Type B pancreatic cell (in vitro differentiated cells): ENCODE measurements around the gene NAA40. TPM values are rescaled to one million over a fixed set of nuclear protein-coding genes. Genes with fewer than 3 reads are reported as not detected.

ENCODE experiments used
- DNase-seq: peaks from one replicate; pipeline ENCODE4 v3.0.0; 2021; ENCODE audit warnings: mixed read lengths; ENCODE audit not compliant: unreplicated experiment; ENCODE audit errors: extremely low spot score
- H3K27ac Mint-ChIP-seq: 2 replicates; pipeline ENCODE4 v1.8.0; 2021; ENCODE audit warnings: mild to moderate bottlenecking, mixed read lengths
- H3K27me3 Mint-ChIP-seq: 2 replicates; pipeline ENCODE4 v1.8.0; 2021; ENCODE audit warnings: mixed read lengths
- H3K36me3 Mint-ChIP-seq: 2 replicates; pipeline ENCODE4 v1.8.0; 2021; ENCODE audit warnings: mixed read lengths
- H3K4me1 Mint-ChIP-seq: one replicate; pipeline ENCODE4 v1.8.0; 2021; ENCODE audit warnings: mixed read lengths; ENCODE audit not compliant: unreplicated experiment
- H3K4me3 Mint-ChIP-seq: 2 replicates; pipeline ENCODE4 v1.8.0; 2021; ENCODE audit warnings: mild to moderate bottlenecking, mixed read lengths
- H3K9me3 Mint-ChIP-seq: 2 replicates; pipeline ENCODE4 v1.8.0; 2021; ENCODE audit warnings: mixed read lengths
- total RNA-seq: library from RNA; stranded (reverse); gene quantifications from 2 replicates; pipeline ENCODE4 v1.2.1, GENCODE V29; 2021; ENCODE audit warnings: low replicate concordance
- TF ChIP-seq, protein P1 (sequence below): fragments of 200-600 bp; sonication (generic); conservative IDR thresholded peaks from 2 replicates; pipeline ENCODE4 v1.5.0; 2021; ENCODE audit warnings: antibody characterized with exemption, mild to moderate bottlenecking

Gene NAA40
- total RNA-seq, 1 donor from 2014 or later = 51.2 TPM

DNA sequence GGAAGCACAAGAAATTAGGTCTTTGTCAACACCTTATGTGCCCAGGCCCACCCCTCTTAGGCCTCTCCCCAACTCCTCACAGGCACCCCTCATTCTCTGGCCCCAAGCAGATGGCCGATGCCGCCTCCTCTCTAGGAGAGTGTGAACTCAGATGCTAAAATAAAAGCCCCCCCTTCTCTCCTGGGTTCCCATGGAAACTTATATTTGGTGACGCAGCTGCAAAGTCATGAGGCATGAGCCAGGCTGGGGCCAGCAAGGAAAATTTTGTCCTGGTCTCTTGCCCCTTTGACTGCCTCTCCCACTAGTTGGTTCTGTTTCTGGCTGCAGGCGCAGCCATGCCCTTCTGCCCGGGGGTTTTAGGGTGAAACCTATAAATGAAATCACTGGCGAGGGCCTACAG lies 33.6 kb upstream of the NAA40 start:
- TF ChIP-seq, protein P1, sequence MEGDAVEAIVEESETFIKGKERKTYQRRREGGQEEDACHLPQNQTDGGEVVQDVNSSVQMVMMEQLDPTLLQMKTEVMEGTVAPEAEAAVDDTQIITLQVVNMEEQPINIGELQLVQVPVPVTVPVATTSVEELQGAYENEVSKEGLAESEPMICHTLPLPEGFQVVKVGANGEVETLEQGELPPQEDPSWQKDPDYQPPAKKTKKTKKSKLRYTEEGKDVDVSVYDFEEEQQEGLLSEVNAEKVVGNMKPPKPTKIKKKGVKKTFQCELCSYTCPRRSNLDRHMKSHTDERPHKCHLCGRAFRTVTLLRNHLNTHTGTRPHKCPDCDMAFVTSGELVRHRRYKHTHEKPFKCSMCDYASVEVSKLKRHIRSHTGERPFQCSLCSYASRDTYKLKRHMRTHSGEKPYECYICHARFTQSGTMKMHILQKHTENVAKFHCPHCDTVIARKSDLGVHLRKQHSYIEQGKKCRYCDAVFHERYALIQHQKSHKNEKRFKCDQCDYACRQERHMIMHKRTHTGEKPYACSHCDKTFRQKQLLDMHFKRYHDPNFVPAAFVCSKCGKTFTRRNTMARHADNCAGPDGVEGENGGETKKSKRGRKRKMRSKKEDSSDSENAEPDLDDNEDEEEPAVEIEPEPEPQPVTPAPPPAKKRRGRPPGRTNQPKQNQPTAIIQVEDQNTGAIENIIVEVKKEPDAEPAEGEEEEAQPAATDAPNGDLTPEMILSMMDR = no peak
- Mint-ChIP-seq H3K4me3 (no peak overlapping the region), H3K4me1 (peaks cover 3% of the 10 kb centered on the region), H3K9me3 (no peaks in the 10 kb centered on the region), H3K27ac (no peak overlapping the region), H3K36me3 (peaks cover 15% of the 10 kb centered on the region), H3K27me3 (no peaks in the 10 kb centered on the region)
- DNase-seq = no peak

DNA sequence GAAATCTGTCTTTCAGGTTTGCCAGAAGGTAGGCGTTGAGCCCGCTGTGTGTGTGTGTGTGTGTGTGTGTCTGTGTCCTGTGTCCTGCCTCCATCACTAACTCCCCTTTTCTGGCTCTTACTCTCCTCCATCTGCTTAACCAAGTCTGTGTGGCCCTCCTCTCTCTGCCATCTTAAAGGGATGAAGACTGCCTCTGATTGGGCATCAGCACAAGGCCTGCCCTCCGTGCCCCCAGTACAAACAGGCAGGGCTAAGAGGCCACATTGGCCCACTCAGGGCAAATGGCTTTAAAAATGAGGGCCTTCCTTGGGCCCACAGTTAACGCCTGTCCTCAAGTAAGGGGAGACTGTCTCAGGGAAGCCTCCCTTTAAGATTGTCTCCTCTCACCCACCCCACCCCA lies 32.7 kb upstream of the NAA40 start:
- Mint-ChIP-seq H3K9me3 (no peaks in the 10 kb centered on the region), H3K36me3 (peaks cover 9% of the 10 kb centered on the region), H3K27ac (no peak overlapping the region), H3K4me3 (no peak overlapping the region), H3K4me1 (peaks cover 3% of the 10 kb centered on the region), H3K27me3 (no peaks in the 10 kb centered on the region)
- DNase-seq = no peak
- TF ChIP-seq, protein P1 = no peak

DNA sequence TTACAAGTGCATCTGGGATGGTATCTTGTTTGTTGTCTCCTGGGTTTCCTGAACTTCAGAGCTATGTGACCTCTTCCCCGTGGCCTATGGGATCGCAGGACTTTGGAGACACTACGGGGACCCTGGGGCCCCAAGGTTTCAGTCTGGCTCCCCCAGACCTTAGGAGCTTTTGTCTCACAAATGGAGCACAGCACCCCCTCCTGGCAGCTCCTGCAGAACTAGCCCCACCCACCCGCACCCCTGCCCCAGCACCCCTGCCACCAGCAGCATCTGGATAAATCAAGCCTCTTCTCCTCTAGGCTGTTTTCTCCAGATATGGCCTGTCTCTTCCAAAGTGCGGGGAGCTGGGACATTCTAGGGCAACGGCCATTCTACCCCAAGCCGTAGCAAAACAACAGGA lies 32.2 kb upstream of the NAA40 start:
- H3K27ac Mint-ChIP-seq = no peak overlapping the region
- peaks cover 7% of the 10 kb centered on the region for H3K36me3 Mint-ChIP-seq
- TF ChIP-seq, protein P1 = peak; percentile 56
- H3K9me3 Mint-ChIP-seq = no peaks in the 10 kb centered on the region
- H3K4me3 Mint-ChIP-seq = no peak overlapping the region
- DNase-seq = no peak
- peaks cover 3% of the 10 kb centered on the region for H3K4me1 Mint-ChIP-seq
- no peaks in the 10 kb centered on the region for H3K27me3 Mint-ChIP-seq

DNA sequence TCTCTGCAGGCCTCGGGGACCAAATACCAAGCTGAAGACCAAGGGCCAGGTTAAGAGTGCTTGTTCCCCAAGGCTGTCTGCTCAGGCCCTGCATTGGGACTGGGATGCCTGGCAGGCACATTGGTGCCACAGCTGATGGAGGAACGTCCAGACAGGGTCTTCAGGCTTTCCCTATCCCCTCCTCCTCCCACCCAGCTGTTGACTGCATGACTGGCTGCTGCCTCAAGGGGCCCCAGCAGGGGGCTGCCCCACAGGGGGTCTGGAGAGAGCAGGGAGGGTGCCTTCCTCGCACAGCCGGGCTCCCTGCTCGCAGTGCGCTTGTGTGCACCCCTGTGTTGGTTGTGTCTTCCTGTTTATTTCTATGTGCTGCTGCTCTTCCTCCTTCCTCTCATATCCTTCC lies 31.7 kb upstream of the NAA40 start:
- DNase-seq = no peak
- no peak overlapping the region for H3K4me3 Mint-ChIP-seq
- H3K9me3 Mint-ChIP-seq = no peaks in the 10 kb centered on the region
- TF ChIP-seq, protein P1 = no peak
- H3K36me3 Mint-ChIP-seq = peaks cover 4% of the 10 kb centered on the region
- peaks cover 3% of the 10 kb centered on the region for H3K4me1 Mint-ChIP-seq
- no peak overlapping the region for H3K27ac Mint-ChIP-seq
- H3K27me3 Mint-ChIP-seq = no peaks in the 10 kb centered on the region

DNA sequence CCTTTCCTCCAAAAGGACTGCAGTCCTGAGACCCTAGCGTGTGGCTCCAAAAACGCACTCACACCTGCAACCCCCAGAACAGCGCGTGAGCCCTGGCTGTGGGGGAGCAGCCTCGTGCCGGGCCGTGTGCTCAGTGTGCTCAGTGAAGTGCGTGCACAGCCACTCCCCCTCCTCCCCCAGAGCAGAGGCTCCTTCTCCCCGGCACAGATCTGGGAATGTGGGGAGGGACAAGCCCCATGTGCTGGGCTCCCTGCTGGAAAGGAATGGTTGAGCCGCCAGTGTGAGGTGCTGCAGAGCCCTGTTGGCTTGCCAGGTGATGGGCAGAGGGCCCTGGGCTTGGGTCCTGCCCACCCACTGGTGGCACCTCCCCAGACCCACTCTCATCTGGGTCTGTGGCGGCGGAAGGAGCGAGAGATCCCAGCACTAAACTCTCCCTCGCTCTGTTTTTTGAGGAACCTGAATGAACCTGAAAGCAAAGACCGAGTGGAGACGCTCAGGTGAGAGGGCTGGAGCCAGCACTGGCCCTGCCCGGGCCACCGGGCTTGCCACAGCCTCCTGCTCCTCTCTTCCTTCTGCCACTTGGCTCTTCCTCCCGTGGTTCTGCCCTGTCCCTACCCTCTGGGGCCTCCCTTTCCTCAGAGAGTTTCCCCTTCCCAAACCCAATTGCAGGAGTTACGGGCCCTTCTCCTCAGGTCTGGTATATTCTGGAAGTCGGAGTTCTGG lies 30.8 kb upstream of the NAA40 start:
- Mint-ChIP-seq H3K27me3 (no peaks in the 10 kb centered on the region), H3K4me3 (no peak overlapping the region), H3K9me3 (no peaks in the 10 kb centered on the region), H3K36me3 (peaks cover 10% of the 10 kb centered on the region), H3K4me1 (peaks cover 9% of the 10 kb centered on the region), H3K27ac (no peak overlapping the region)
- DNase-seq = no peak
- TF ChIP-seq, protein P1 = no peak
